Endothelial cell of umbilical vein (primary cell): ENCODE data around the gene ZGLP1. TPM values are rescaled to one million over a fixed set of nuclear protein-coding genes. Genes with fewer than 3 reads are reported as not detected.

Source experiments
- BruUV-seq: library from RNA; stranded (reverse); fragments of 400-500 nt; replicated peaks from 2 replicates; lab custom pipeline; 2021; lab: Mats Ljungman, UMichigan
- CTCF ChIA-PET: fragments of 300-600, 350-600 bp; sonication (Branson Sonifier 250); formaldehyde crosslinking; loops from one replicate; lab custom pipeline; 2021; ENCODE audit warnings: antibody characterized with exemption, inconsistent platforms; lab: Charles Lee
- POLR2A ChIA-PET: fragments of 300-600, 350-600 bp; sonication (Branson Sonifier 250); formaldehyde crosslinking; loops from one replicate; lab custom pipeline; 2021; ENCODE audit warnings: antibody characterized with exemption, inconsistent platforms; lab: Charles Lee
- DNase-seq: peaks from one replicate; pipeline ENCODE4 v3.0.0-alpha.2; 2011; ENCODE audit warnings: low read depth, low spot score
- FAIRE-seq: peaks from 2 replicates; lab custom pipeline; 2011; peaks lifted over from hg19 to GRCh38; lab: Jason Lieb, UNC
- H2AFZ ChIP-seq: 2 replicates; pipeline ENCODE4 v1.6.0; 2012; ENCODE audit warnings: low read depth, low read length, control low read depth, inconsistent platforms
- H3K27ac ChIP-seq: 2 replicates; pipeline ENCODE4 v1.5.1; 2011; ENCODE audit warnings: low read depth, mild to moderate bottlenecking, control low read depth, low read length, moderate library complexity; ENCODE audit not compliant: insufficient read depth
- H3K27me3 ChIP-seq, 2 experiments: 2 replicates each; pipeline versions ENCODE4 v1.6.0 to v1.6.1; 2011; ENCODE audit warnings: low read length in 2 of 2, mixed read lengths in 1 of 2; ENCODE audit not compliant: control insufficient read depth in 2 of 2, insufficient read depth in 2 of 2
- H3K36me3 ChIP-seq, 2 experiments: 2 replicates in 1 of 2; 3 replicates in 1 of 2; pipeline ENCODE4 v1.5.1; 2011; ENCODE audit warnings: low read length in 2 of 2, mild to moderate bottlenecking in 1 of 2, moderate library complexity in 1 of 2; ENCODE audit not compliant: control insufficient read depth in 2 of 2, insufficient read depth in 2 of 2; ENCODE audit errors: extremely low read depth in 1 of 2
- H3K4me1 ChIP-seq: 3 replicates; pipeline ENCODE4 v1.5.1; 2011; ENCODE audit warnings: mild to moderate bottlenecking, low read length; ENCODE audit not compliant: control insufficient read depth, insufficient read depth; ENCODE audit errors: extremely low read depth
- H3K4me2 ChIP-seq: 2 replicates; pipeline ENCODE4 v1.6.1; 2011; ENCODE audit warnings: low read length, control low read depth, mixed read lengths; ENCODE audit not compliant: insufficient read depth
- H3K4me3 ChIP-seq, 3 experiments: fragments of 200-600 bp in 1 of 3; sonication (generic), shearing (Covaris generic) in 1 of 3; replicated peaks in 1 of 3; 2 replicates each; pipeline ENCODE4 v1.5.1; 2011 to 2016; ENCODE audit warnings: control low read depth in 3 of 3, low read length in 3 of 3, mild to moderate bottlenecking in 2 of 3, inconsistent platforms in 1 of 3, low read depth in 1 of 3, moderate library complexity in 1 of 3; ENCODE audit not compliant: insufficient read depth in 1 of 3
- H3K79me2 ChIP-seq: 2 replicates; pipeline ENCODE4 v1.6.0; 2012; ENCODE audit warnings: low read length, inconsistent platforms; ENCODE audit not compliant: control insufficient read depth, insufficient read depth
- H3K9ac ChIP-seq: replicated peaks from 2 replicates; pipeline ENCODE3; 2011; ENCODE audit warnings: low read length, control low read depth; ENCODE audit not compliant: insufficient read depth; ENCODE audit errors: extremely low read depth
- H3K9me1 ChIP-seq: replicated peaks from 3 replicates; pipeline ENCODE4 v1.6.0; 2011; ENCODE audit warnings: mild to moderate bottlenecking, low read length; ENCODE audit not compliant: control insufficient read depth, insufficient read depth; ENCODE audit errors: extremely low read depth
- H3K9me3 ChIP-seq: replicated peaks from 2 replicates; pipeline ENCODE4 v1.5.1; 2012; ENCODE audit warnings: low read length, inconsistent platforms; ENCODE audit not compliant: control insufficient read depth, insufficient read depth
- H4K20me1 ChIP-seq: replicated peaks from 2 replicates; pipeline ENCODE3; 2011; ENCODE audit warnings: mild to moderate bottlenecking, low read length; ENCODE audit not compliant: control insufficient read depth, insufficient read depth; ENCODE audit errors: extremely low read depth
- FOS ChIP-seq: IDR thresholded peaks from 2 replicates; pipeline ENCODE4 v1.6.1; 2011; ENCODE audit warnings: mild to moderate bottlenecking, low read length, moderate library complexity, borderline replicate concordance; ENCODE audit not compliant: insufficient read depth
- GATA2 ChIP-seq: IDR thresholded peaks from 2 replicates; pipeline ENCODE4 v1.7.0; 2011; ENCODE audit warnings: low read depth, mild to moderate bottlenecking, moderate library complexity, mixed read lengths, low read length; ENCODE audit not compliant: insufficient read length, insufficient read depth
- JUN ChIP-seq: IDR thresholded peaks from 2 replicates; pipeline ENCODE4 v1.6.1; 2011; ENCODE audit warnings: borderline replicate concordance, low read depth; ENCODE audit not compliant: insufficient read length, insufficient read depth
- POLR2A ChIP-seq: IDR thresholded peaks from 2 replicates; pipeline ENCODE4 v1.6.1; 2012; ENCODE audit warnings: low read depth, mild to moderate bottlenecking, control low read depth, low read length
- POLR2AphosphoS5 ChIP-seq: IDR thresholded peaks from 2 replicates; pipeline ENCODE4 v1.6.1; 2012; ENCODE audit warnings: low read depth, mild to moderate bottlenecking, control low read depth, low read length, moderate library complexity; ENCODE audit not compliant: insufficient read depth
- dilution Hi-C: fragments of 300-500 bp; cut with MboI; formaldehyde crosslinking; loops from one replicate; pipeline ENCODE4 v1.15.0; 2019; ENCODE audit warnings: low sequenced_read_pairs; ENCODE audit not compliant: extremely low pct_ligation_motif_present
- intact Hi-C: fragments of 100-400 bp; cut with micrococcal nuclease; formaldehyde crosslinking; loops from one replicate; pipeline ENCODE4 v1.10.0; 2022
- polyA plus RNA-seq, 4 experiments: library from polyadenylated mRNA; depleted of rRNA in 3 of 4; stranded (reverse) in 3 of 4; unstranded in 1 of 4; fragments of >200 nt; gene quantifications; 2 replicates each; pipeline versions ENCODE4 v1.2.1 to v1.2.3, GENCODE V29; 2011 to 2012; ENCODE audit warnings: missing spikeins in 1 of 4
- total RNA-seq: library from RNA; stranded (reverse); gene quantifications from 2 replicates; pipeline ENCODE4 v1.2.3, GENCODE V29; 2021
- TF ChIP-seq, protein P1 (sequence below), 2 donors: IDR thresholded peaks; 1 replicate in 1 of 2; 2 replicates in 1 of 2; pipeline ENCODE4 v1.5.1; 2011; ENCODE audit warnings: low read length in 2 of 2, mild to moderate bottlenecking in 2 of 2, moderate library complexity in 2 of 2, control low read depth in 1 of 2, inconsistent platforms in 1 of 2, low read depth in 1 of 2; ENCODE audit not compliant: insufficient read depth in 1 of 2; ENCODE audit errors: extremely low read depth in 1 of 2

Gene ZGLP1
- total and polyA plus RNA-seq, 2 donors (not counting 3 experiments of a cell fraction or from before 2014, with no cell fraction given): 1.6 to 2.9 TPM

GRCh38 chr19:10352764-10353671, 43.4 kb upstream of the ZGLP1 start:
- no peak overlapping the region for H2AFZ ChIP-seq
- dilution Hi-C loops: no loop called here
- peaks cover 12 to 35% of the 10 kb centered on the region in 2 experiments for H3K36me3 ChIP-seq
- ChIA-PET POLR2A (no interaction called here), CTCF (no interaction called here)
- no peaks in the 10 kb centered on the region for H4K20me1 ChIP-seq
- no peaks in the 10 kb centered on the region for H3K27me3 ChIP-seq
- no peak overlapping the region for H3K27ac ChIP-seq
- no TSS peak for BruUV-seq
- FAIRE-seq: no peak
- no peaks in the 10 kb centered on the region for H3K4me1 ChIP-seq
- no peak for DNase-seq
- H3K9me1 ChIP-seq: no peaks in the 10 kb centered on the region
- H3K9me3 ChIP-seq: no peaks in the 10 kb centered on the region
- intact Hi-C loops: no loop called here
- TF ChIP-seq POLR2AphosphoS5: no peak
- TF ChIP-seq JUN: no peak
- no peak for TF ChIP-seq POLR2A
- TF ChIP-seq GATA2: no peak
- no peak for TF ChIP-seq FOS
- TF ChIP-seq, protein P1, sequence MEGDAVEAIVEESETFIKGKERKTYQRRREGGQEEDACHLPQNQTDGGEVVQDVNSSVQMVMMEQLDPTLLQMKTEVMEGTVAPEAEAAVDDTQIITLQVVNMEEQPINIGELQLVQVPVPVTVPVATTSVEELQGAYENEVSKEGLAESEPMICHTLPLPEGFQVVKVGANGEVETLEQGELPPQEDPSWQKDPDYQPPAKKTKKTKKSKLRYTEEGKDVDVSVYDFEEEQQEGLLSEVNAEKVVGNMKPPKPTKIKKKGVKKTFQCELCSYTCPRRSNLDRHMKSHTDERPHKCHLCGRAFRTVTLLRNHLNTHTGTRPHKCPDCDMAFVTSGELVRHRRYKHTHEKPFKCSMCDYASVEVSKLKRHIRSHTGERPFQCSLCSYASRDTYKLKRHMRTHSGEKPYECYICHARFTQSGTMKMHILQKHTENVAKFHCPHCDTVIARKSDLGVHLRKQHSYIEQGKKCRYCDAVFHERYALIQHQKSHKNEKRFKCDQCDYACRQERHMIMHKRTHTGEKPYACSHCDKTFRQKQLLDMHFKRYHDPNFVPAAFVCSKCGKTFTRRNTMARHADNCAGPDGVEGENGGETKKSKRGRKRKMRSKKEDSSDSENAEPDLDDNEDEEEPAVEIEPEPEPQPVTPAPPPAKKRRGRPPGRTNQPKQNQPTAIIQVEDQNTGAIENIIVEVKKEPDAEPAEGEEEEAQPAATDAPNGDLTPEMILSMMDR (IDR thresholded peaks at IDR 0.05; ENCODE audit: extremely low read depth in 1 of 2, insufficient read depth in 1 of 2, low read depth in 1 of 2, low read length in 2 of 2): no peak
- no peaks in the 10 kb centered on the region for H3K79me2 ChIP-seq
- H3K4me3 ChIP-seq: no peak overlapping the region
- no peak overlapping the region for H3K4me2 ChIP-seq
- no peak overlapping the region for H3K9ac ChIP-seq
